SK-N-SH treated with all-trans-retinoic acid at 6 μM for 48 hours (cell line): ENCODE data around the gene ZNF627.

Source experiments
- ARNTL ChIP-seq: fragments of 450-650 bp; formaldehyde crosslinking; IDR thresholded peaks from 2 replicates; pipeline ENCODE4 v1.5.0; 2020; ENCODE audit warnings: low read depth, mild to moderate bottlenecking, moderate library complexity, borderline replicate concordance
- BACH2 ChIP-seq: fragments of 250-450 bp; sonication (Bioruptor Pico); IDR thresholded peaks from 2 replicates; pipeline ENCODE4 v1.9.0; 2021; ENCODE audit warnings: mild to moderate bottlenecking, borderline replicate concordance
- CSDC2 ChIP-seq: fragments of 250-450 bp; sonication (Bioruptor Pico); IDR thresholded peaks from 2 replicates; pipeline ENCODE4 v1.5.0; 2020; ENCODE audit warnings: mild to moderate bottlenecking, moderate library complexity
- PATZ1 ChIP-seq: fragments of 250-450 bp; sonication (Bioruptor Pico); IDR thresholded peaks from 2 replicates; pipeline ENCODE4 v1.8.0; 2020; ENCODE audit warnings: mild to moderate bottlenecking, moderate library complexity, borderline replicate concordance
- ZFP3 ChIP-seq: fragments of 250-450 bp; sonication (Bioruptor Pico); IDR thresholded peaks from 2 replicates; pipeline ENCODE4 v1.5.0; 2020; ENCODE audit warnings: mild to moderate bottlenecking, moderate library complexity
- ZFP30 ChIP-seq: fragments of 450-650 bp; formaldehyde crosslinking; IDR thresholded peaks from 2 replicates; pipeline ENCODE4 v1.5.0; 2022; ENCODE audit warnings: mild to moderate bottlenecking, moderate library complexity
- ZNF70 ChIP-seq: fragments of 450-650 bp; formaldehyde crosslinking; IDR thresholded peaks from 2 replicates; pipeline ENCODE4 v1.5.0; 2020; ENCODE audit warnings: mild to moderate bottlenecking, moderate library complexity

- TF ChIP-seq ZNF70 (no peak), ZFP30 (CRISPR knock-in tag) (no peak), ARNTL (CRISPR knock-in tag) (no peak), BACH2 (CRISPR knock-in tag) (no peak), PATZ1 (CRISPR knock-in tag) (no peak), CSDC2 (no peak), ZFP3 (CRISPR knock-in tag) (no peak)
Measured at GRCh38 chr19:11558881-11559828, 38.1 kb upstream of the ZNF627 start, which contains the start of gene ELOF1.
